ENCODE data around the gene PDE11A.

DNA sequence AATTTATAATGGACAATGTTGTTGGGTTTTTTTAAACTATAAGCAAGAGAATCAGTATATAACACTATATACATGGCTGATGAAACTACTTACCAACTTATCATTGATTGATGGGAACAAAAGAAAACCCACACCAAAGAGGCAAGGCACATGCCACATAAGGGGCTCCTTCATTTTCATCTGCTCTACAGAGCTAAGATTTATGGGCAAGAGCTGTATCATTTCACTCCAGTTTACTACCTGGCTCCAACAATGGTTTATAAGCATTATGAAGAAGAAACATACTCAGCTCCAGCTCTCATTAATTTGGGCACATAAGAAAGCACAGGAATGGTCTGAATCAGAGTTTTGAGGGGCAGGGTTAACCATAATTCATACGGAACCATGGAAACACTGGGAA, 396.8 kb downstream of the PDE11A start:
- TF ChIP-seq POLR2AphosphoS5 (IDR thresholded peaks at IDR 0.05) = no peak
- TF ChIP-seq, protein P1, sequence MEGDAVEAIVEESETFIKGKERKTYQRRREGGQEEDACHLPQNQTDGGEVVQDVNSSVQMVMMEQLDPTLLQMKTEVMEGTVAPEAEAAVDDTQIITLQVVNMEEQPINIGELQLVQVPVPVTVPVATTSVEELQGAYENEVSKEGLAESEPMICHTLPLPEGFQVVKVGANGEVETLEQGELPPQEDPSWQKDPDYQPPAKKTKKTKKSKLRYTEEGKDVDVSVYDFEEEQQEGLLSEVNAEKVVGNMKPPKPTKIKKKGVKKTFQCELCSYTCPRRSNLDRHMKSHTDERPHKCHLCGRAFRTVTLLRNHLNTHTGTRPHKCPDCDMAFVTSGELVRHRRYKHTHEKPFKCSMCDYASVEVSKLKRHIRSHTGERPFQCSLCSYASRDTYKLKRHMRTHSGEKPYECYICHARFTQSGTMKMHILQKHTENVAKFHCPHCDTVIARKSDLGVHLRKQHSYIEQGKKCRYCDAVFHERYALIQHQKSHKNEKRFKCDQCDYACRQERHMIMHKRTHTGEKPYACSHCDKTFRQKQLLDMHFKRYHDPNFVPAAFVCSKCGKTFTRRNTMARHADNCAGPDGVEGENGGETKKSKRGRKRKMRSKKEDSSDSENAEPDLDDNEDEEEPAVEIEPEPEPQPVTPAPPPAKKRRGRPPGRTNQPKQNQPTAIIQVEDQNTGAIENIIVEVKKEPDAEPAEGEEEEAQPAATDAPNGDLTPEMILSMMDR (IDR thresholded peaks at IDR 0.05) = no peak

All from transverse colon (tissue), 4 donors.